Uterus (tissue), 2 donors: ENCODE data around the gene CAMK2D.

Experiments
- CTCF ChIP-seq, 4 experiments: fragments of 200-600 bp in 2 of 4; fragments of 450-650 bp in 2 of 4; sonication (generic) in 2 of 4; IDR thresholded peaks; one replicate each; pipeline ENCODE4 v1.5.1; 2016 to 2019; ENCODE audit warnings: antibody characterized with exemption in 4 of 4, mild to moderate bottlenecking in 2 of 4, moderate library complexity in 1 of 4
- POLR2A ChIP-seq, 2 donors: fragments of 450-650 bp; IDR thresholded peaks; one replicate each; pipeline ENCODE4 v1.6.1; 2016; ENCODE audit warnings: antibody characterized with exemption in 2 of 2, mild to moderate bottlenecking in 1 of 2, moderate library complexity in 1 of 2

- TF ChIP-seq CTCF (IDR thresholded peaks at IDR 0.05) (no peak), POLR2A (IDR thresholded peaks at IDR 0.05) (no peak)
These were observed 99.0 kb downstream of the CAMK2D start for GRCh38 chr4:113662581-113662980.
